GM12892 (cell line): Measurements from ENCODE around the gene PFN1.

Experiments used
- POLR2A ChIP-seq: IDR thresholded peaks from 2 replicates; pipeline ENCODE4 v1.6.1; 2011; ENCODE audit warnings: low read depth, low read length, control low read depth
- POLR2AphosphoS5 ChIP-seq: IDR thresholded peaks from 2 replicates; pipeline ENCODE4 v1.6.1; 2011; ENCODE audit warnings: low read depth, low read length, control low read depth
- TAF1 ChIP-seq: IDR thresholded peaks from 2 replicates; pipeline ENCODE4 v1.6.1; 2011; ENCODE audit warnings: low read depth, mild to moderate bottlenecking, control low read depth, low read length, borderline replicate concordance

DNA sequence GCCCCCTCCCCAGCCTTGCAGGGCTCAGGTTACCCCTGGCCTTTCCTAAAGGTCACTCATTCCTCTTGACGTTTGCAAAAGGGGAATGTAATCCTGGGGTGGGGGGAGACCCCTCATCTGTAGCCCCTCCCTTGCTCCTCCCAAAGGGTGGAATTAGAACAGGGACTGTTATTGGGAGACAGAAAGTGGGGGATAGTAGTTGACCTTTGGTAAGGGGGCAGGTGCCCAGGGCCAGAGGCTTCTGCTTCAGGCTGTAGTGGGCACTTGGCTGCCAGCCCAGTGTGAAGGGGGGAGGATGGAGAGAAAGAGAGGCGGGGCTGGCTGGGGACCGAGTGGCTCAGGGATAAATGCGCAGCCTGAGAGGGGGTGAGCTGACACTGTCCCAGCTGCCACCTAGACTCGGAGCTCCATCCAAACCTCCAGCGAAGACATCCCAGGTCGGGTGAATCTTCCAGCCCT lies 2.4 kb upstream of the PFN1 start, which contains the start of gene ENO3:
- TF ChIP-seq POLR2A = no peak
- no peak; the same call in 1 of the 2 replicates for TF ChIP-seq POLR2AphosphoS5
- TF ChIP-seq TAF1 = no peak
